Panc1 (cell line): ENCODE results near the gene PKM. TPM values are rescaled to one million over a fixed set of nuclear protein-coding genes. Genes with fewer than 3 reads are reported as not detected.
A peak's percentile ranks its signal among the peaks of the same experiment; 100 is the strongest.

ENCODE experiments used
- ATAC-seq: fragments of 200-7000 bp; cut with Tn5 transposase; 2 replicates; pipeline ENCODE4 v1.9.1; 2020; ENCODE audit warnings: mild to moderate bottlenecking, moderate library complexity
- BruUV-seq: library from RNA; stranded (reverse); fragments of 400-500 nt; replicated peaks from 2 replicates; lab custom pipeline; 2021; lab: Mats Ljungman, UMichigan
- CTCF ChIA-PET: fragments of 300-600 bp; sonication (Branson Sonifier 250); formaldehyde crosslinking; loops from one replicate; lab custom pipeline; 2022; ENCODE audit warnings: antibody characterized with exemption; lab: Charles Lee
- POLR2A ChIA-PET: fragments of 300-600 bp; sonication (Branson Sonifier 250); formaldehyde crosslinking; loops from one replicate; lab custom pipeline; 2022; ENCODE audit warnings: antibody characterized with exemption; lab: Charles Lee
- DNase-seq: peaks from one replicate; pipeline ENCODE4 v3.0.0-alpha.2; 2010; ENCODE audit warnings: low read depth, low spot score
- H3K27ac ChIP-seq: 2 replicates; pipeline ENCODE4 v1.5.1; 2011; ENCODE audit warnings: mild to moderate bottlenecking, low read length, inconsistent platforms
- H3K27me3 ChIP-seq: fragments of 200-500 bp; sonication (Bioruptor generic); 2 replicates; pipeline ENCODE4 v1.6.0; 2014; ENCODE audit warnings: low read length, inconsistent platforms; ENCODE audit not compliant: control insufficient read depth, insufficient read depth
- H3K36me3 ChIP-seq: fragments of 200-500 bp; sonication (Bioruptor generic); 2 replicates; pipeline ENCODE4 v1.5.1; 2014; ENCODE audit warnings: inconsistent platforms, mild to moderate bottlenecking, low read length, moderate library complexity; ENCODE audit not compliant: control insufficient read depth, insufficient read depth
- H3K4me1 ChIP-seq: 2 replicates; pipeline ENCODE4 v1.5.1; 2011; ENCODE audit warnings: inconsistent platforms, mild to moderate bottlenecking, low read length, moderate library complexity; ENCODE audit not compliant: control insufficient read depth, insufficient read depth
- H3K4me3 ChIP-seq, 2 experiments: 2 replicates each; pipeline ENCODE4 v1.5.1; 2011 to 2012; ENCODE audit warnings: low read depth in 2 of 2, low read length in 2 of 2, mild to moderate bottlenecking in 2 of 2, inconsistent platforms in 1 of 2, moderate library complexity in 1 of 2
- H3K9me3 ChIP-seq: fragments of 200-500 bp; sonication (Bioruptor generic); 2 replicates; pipeline ENCODE4 v1.5.1; 2014; ENCODE audit warnings: low read depth, mild to moderate bottlenecking, inconsistent platforms, low read length, moderate library complexity; ENCODE audit not compliant: control insufficient read depth, insufficient read depth
- POLR2AphosphoS5 ChIP-seq: IDR thresholded peaks from 2 replicates; pipeline ENCODE4 v1.6.1; 2012; ENCODE audit warnings: mild to moderate bottlenecking, low read depth, low read length, moderate library complexity
- SIN3A ChIP-seq: IDR thresholded peaks from 2 replicates; pipeline ENCODE4 v1.6.1; 2012; ENCODE audit warnings: low read depth, mild to moderate bottlenecking, low read length, moderate library complexity, borderline replicate concordance; ENCODE audit not compliant: insufficient read depth
- TCF7L2 ChIP-seq: IDR thresholded peaks from 2 replicates; pipeline ENCODE4 v1.6.1; 2011; ENCODE audit warnings: mild to moderate bottlenecking, low read depth, low read length, inconsistent platforms
- in situ Hi-C: cut with HindIII; loops from 2 replicates; pipeline ENCODE4 v1.10.0; 2016; ENCODE audit warnings: low sequenced_read_pairs, low pct_unique_long_range_greater_than_20kb
- intact Hi-C: fragments of 100-400 bp; cut with micrococcal nuclease; formaldehyde crosslinking; loops from one replicate; pipeline ENCODE4 v1.10.0; 2022; ENCODE audit not compliant: unreplicated experiment
- total RNA-seq: library from RNA; stranded (reverse); gene quantifications from one replicate; pipeline ENCODE4 v1.2.1, GENCODE V29; 2021; ENCODE audit not compliant: unreplicated experiment
- TF ChIP-seq, protein P1 (sequence below): fragments of 450-650 bp; IDR thresholded peaks from 2 replicates; pipeline ENCODE4 v1.5.1; 2017; ENCODE audit warnings: mild to moderate bottlenecking
- TF ChIP-seq, protein P2 (sequence below), 2 experiments: IDR thresholded peaks; 2 replicates each; pipeline ENCODE4 v1.6.1; 2011 to 2012; ENCODE audit warnings: low read depth in 2 of 2, control low read depth in 1 of 2, low read length in 1 of 2, mild to moderate bottlenecking in 1 of 2, moderate library complexity in 1 of 2; ENCODE audit not compliant: insufficient read depth in 1 of 2

Gene PKM
- total RNA-seq, 1 experiment from 2014 or later = 1,590 TPM

DNA sequence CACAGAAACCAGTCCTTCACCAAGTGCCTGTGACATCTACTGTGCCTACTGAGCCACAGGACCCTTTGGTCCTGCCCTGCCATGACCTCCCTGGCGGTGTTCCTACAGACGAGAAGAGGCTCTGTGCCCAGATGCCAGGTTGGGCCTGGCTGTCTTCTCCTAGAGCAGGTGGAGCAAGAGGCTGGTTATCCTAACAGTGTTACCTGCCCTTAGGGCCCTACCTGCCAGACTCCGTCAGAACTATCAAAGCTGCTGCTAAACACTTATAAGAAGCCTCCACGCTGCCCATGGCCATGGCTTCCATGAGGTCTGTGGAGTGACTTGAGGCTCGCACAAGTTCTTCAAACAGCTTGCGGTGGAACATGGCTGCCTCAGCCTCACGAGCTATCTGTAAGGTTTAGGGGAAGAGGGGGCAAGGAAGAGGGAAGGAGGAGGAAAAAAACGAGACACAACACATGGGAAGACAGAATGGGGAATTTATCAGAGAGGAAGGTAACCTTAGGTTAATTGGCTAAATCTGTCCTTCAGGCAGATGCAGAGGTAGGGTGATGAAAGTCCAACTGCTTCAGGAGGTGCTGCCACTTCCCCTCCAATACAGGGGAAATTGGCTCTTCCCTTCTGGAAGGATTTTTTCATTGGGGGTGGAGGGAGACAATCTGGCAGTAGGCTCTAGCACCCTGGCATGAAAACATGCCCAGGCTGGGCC is 28.0 kb downstream of the PKM start:
- ChIA-PET CTCF (no interaction called here), POLR2A (no interaction called here)
- peaks cover 31% of the 10 kb centered on the region for H3K4me1 ChIP-seq
- intact Hi-C loops (no loop called here), in situ Hi-C loops (no loop called here)
- ATAC-seq = no peak
- TF ChIP-seq POLR2AphosphoS5 (no peak), SIN3A (no peak), TCF7L2 (no peak)
- TF ChIP-seq, protein P1, sequence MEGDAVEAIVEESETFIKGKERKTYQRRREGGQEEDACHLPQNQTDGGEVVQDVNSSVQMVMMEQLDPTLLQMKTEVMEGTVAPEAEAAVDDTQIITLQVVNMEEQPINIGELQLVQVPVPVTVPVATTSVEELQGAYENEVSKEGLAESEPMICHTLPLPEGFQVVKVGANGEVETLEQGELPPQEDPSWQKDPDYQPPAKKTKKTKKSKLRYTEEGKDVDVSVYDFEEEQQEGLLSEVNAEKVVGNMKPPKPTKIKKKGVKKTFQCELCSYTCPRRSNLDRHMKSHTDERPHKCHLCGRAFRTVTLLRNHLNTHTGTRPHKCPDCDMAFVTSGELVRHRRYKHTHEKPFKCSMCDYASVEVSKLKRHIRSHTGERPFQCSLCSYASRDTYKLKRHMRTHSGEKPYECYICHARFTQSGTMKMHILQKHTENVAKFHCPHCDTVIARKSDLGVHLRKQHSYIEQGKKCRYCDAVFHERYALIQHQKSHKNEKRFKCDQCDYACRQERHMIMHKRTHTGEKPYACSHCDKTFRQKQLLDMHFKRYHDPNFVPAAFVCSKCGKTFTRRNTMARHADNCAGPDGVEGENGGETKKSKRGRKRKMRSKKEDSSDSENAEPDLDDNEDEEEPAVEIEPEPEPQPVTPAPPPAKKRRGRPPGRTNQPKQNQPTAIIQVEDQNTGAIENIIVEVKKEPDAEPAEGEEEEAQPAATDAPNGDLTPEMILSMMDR = no peak
- TF ChIP-seq, protein P2, sequence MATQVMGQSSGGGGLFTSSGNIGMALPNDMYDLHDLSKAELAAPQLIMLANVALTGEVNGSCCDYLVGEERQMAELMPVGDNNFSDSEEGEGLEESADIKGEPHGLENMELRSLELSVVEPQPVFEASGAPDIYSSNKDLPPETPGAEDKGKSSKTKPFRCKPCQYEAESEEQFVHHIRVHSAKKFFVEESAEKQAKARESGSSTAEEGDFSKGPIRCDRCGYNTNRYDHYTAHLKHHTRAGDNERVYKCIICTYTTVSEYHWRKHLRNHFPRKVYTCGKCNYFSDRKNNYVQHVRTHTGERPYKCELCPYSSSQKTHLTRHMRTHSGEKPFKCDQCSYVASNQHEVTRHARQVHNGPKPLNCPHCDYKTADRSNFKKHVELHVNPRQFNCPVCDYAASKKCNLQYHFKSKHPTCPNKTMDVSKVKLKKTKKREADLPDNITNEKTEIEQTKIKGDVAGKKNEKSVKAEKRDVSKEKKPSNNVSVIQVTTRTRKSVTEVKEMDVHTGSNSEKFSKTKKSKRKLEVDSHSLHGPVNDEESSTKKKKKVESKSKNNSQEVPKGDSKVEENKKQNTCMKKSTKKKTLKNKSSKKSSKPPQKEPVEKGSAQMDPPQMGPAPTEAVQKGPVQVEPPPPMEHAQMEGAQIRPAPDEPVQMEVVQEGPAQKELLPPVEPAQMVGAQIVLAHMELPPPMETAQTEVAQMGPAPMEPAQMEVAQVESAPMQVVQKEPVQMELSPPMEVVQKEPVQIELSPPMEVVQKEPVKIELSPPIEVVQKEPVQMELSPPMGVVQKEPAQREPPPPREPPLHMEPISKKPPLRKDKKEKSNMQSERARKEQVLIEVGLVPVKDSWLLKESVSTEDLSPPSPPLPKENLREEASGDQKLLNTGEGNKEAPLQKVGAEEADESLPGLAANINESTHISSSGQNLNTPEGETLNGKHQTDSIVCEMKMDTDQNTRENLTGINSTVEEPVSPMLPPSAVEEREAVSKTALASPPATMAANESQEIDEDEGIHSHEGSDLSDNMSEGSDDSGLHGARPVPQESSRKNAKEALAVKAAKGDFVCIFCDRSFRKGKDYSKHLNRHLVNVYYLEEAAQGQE (IDR thresholded peaks at IDR 0.05; ENCODE audit: insufficient read depth in 1 of 2, low read depth in 2 of 2, low read length in 1 of 2) = no peak
- no TSS peak for BruUV-seq
- H3K9me3 ChIP-seq = no peaks in the 10 kb centered on the region
- H3K27me3 ChIP-seq = no peaks in the 10 kb centered on the region
- peak overlapping the region; percentile 49 for H3K27ac ChIP-seq
- H3K36me3 ChIP-seq = peaks cover 67% of the 10 kb centered on the region
- H3K4me3 ChIP-seq = no peak overlapping the region
- DNase-seq = no peak

DNA sequence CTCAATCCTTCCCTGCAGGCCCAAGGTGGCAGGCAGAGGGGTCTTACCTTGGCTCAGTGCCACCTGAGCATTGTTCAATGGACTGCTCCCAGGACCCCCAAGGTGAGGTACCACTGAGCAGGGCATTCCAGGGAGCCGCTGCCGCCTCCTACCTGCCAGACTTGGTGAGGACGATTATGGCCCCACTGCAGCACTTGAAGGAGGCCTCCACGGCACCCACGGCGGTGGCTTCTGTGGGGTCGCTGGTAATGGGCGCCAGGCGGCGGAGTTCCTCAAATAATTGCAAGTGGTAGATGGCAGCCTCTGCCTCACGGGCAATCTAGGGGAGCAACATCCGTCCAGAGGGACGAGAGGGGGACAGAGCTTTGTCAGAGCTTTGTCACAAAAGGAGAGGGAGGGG is 28.7 kb downstream of the PKM start:
- Histone ChIP-seq H3K27me3 (no peaks in the 10 kb centered on the region), H3K27ac (no peak overlapping the region; the same call in 1 of the 2 replicates), H3K4me1 (peaks cover 31% of the 10 kb centered on the region), H3K9me3 (no peaks in the 10 kb centered on the region), H3K4me3 (no peak overlapping the region), H3K36me3 (peaks cover 60% of the 10 kb centered on the region)
- DNase-seq = no peak
- ATAC-seq = no peak
- no TSS peak for BruUV-seq
- TF ChIP-seq POLR2AphosphoS5 = no peak
- TF ChIP-seq SIN3A = no peak
- TF ChIP-seq, protein P1 = no peak
- TF ChIP-seq, protein P2 (IDR thresholded peaks at IDR 0.05; ENCODE audit: insufficient read depth in 1 of 2, low read depth in 2 of 2, low read length in 1 of 2) = no peak
- no peak for TF ChIP-seq TCF7L2
- in situ Hi-C loops (no loop called here), intact Hi-C loops (no loop called here)
- ChIA-PET CTCF (no interaction called here), POLR2A (interaction anchor here (0.5 kb wide), 1 partner anchor 28 kb away, joined by 5 read pairs; no protein-coding TSS in a partner anchor)
